ENCODE data around the gene FZD1.

The FZD1 gene

DNA sequence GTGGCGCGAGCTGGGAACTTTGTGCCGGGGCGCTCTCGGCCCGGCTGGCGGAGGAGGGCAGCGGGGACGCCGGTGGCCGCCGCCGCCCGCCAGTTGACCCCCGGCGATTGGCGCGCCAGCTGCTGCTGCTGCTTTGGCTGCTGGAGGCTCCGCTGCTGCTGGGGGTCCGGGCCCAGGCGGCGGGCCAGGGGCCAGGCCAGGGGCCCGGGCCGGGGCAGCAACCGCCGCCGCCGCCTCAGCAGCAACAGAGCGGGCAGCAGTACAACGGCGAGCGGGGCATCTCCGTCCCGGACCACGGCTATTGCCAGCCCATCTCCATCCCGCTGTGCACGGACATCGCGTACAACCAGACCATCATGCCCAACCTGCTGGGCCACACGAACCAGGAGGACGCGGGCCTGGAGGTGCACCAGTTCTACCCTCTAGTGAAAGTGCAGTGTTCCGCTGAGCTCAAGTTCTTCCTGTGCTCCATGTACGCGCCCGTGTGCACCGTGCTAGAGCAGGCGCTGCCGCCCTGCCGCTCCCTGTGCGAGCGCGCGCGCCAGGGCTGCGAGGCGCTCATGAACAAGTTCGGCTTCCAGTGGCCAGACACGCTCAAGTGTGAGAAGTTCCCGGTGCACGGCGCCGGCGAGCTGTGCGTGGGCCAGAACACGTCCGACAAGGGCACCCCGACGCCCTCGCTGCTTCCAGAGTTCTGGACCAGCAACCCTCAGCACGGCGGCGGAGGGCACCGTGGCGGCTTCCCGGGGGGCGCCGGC lies 870 bp downstream of the FZD1 start:
- no peak for DNase-seq (ENCODE audit: low read depth in 2 of 2)

- DNase-seq (ENCODE audit: low read depth in 2 of 2), result no peak
Observed at GRCh38 chr7:91265693-91266066, 1.4 kb downstream of the FZD1 start.

DNA sequence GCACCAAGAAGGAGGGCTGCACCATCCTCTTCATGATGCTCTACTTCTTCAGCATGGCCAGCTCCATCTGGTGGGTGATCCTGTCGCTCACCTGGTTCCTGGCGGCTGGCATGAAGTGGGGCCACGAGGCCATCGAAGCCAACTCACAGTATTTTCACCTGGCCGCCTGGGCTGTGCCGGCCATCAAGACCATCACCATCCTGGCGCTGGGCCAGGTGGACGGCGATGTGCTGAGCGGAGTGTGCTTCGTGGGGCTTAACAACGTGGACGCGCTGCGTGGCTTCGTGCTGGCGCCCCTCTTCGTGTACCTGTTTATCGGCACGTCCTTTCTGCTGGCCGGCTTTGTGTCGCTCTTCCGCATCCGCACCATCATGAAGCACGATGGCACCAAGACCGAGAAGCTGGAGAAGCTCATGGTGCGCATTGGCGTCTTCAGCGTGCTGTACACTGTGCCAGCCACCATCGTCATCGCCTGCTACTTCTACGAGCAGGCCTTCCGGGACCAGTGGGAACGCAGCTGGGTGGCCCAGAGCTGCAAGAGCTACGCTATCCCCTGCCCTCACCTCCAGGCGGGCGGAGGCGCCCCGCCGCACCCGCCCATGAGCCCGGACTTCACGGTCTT lies 1.9 kb downstream of the FZD1 start:
- DNase-seq (ENCODE audit: low read depth in 2 of 2), result no peak

- DNase-seq (ENCODE audit: low read depth in 2 of 2), result no peak
Observed at GRCh38 chr7:91266689-91267090, 2.5 kb downstream of the FZD1 start.

- DNase-seq (ENCODE audit: low read depth in 2 of 2), result no peak
Observed at GRCh38 chr7:91267171-91267955, 3.1 kb downstream of the FZD1 start.

- DNase-seq (ENCODE audit: low read depth in 2 of 2), result no peak
Observed at GRCh38 chr7:91270372-91270771, 6.1 kb downstream of the FZD1 start.

- no peak for DNase-seq (ENCODE audit: low read depth in 2 of 2)
Observed at GRCh38 chr7:91276909-91277308, 12.7 kb downstream of the FZD1 start.

- no peak for DNase-seq (ENCODE audit: low read depth in 2 of 2)
Observed at GRCh38 chr7:91280185-91280584, 16.0 kb downstream of the FZD1 start.

DNA sequence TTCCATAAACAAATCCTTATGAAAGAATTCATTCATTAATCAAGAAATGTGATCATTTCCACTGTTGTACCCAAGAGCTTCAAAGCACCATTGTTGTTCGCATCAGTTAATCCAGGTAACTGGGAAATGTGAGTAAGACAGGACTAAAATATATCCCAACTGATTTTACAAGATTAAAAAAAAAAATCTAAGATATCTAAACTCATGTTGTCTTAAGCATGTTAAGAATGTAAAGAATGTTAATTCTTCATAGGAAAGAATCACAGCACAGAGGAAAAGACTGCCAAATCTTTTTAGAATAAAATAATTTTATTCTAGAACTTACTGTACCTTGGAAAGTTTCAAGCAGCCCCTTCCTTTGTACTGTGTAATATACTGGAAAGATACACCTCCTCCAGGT lies 16.4 kb downstream of the FZD1 start:
- no peak for DNase-seq (ENCODE audit: low read depth in 2 of 2)

DNA sequence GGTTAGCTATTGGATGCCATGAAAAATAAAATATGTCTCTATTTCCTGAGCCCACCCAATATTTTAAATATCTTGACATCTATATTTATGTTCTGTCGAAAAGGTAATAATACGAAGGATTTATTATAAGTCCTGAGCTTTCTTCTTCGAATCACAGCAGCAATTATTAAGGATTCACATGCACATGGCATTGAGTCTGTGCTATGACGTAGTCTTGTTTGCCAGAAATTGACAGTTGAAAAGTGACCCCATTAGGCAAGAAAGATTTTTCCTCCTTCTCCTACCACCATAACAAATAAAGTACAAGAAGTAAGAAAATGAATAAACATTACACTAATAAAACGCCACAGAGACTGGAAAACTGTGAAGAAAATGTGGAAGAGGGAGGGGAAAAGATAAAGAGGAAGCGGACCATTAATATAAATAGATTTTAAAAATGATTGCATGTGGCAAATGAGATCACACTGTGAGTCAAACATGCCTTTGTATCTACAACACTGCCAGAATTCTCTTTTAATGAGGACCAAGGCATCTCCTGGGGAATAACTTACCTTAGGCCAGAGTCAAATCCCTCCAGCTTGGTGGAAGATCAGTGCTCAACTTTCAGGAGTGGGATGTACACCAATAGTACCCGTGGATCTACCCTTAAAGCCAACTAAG lies 21.6 kb downstream of the FZD1 start:
- DNase-seq (ENCODE audit: low read depth in 2 of 2), result no peak

GRCh38 chr7:91286432-91286831 lies 22.2 kb downstream of the FZD1 start:
- DNase-seq (ENCODE audit: low read depth in 2 of 2), result no peak

DNA sequence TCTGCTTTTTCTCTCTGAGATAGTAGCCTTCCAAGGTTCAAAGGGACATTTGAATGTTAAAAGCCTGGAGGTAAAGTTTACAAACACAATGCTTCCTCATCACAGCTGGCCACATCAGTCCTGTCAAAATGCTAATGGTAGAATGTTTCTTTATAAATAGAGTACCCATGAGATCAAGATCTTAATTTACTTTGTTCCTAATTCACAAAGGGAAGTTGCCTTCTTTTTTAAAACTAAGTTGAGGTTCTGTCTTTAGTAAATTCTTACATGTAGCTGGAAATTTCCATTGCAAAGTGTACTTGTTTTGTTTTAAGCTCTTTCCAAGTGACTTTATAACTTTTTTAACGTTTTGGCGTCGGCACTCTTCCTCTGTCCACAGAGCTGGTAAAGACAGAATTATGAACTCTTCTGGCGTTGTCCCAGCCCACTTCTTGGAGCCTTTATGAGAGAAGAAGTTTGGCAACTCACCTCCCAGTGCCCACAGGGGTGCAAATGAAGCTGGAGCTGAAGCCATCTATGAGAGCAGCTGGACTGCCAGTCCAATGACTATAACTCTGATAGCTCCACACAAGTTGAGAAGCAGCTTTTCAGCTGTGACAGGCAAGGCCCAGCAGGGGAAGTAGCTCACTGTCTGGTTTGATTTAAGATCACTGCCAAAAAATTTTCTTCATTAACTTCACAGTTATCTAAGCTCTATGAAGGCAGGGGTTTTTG lies 23.3 kb downstream of the FZD1 start:
- no peak for DNase-seq (ENCODE audit: low read depth in 2 of 2)

DNA sequence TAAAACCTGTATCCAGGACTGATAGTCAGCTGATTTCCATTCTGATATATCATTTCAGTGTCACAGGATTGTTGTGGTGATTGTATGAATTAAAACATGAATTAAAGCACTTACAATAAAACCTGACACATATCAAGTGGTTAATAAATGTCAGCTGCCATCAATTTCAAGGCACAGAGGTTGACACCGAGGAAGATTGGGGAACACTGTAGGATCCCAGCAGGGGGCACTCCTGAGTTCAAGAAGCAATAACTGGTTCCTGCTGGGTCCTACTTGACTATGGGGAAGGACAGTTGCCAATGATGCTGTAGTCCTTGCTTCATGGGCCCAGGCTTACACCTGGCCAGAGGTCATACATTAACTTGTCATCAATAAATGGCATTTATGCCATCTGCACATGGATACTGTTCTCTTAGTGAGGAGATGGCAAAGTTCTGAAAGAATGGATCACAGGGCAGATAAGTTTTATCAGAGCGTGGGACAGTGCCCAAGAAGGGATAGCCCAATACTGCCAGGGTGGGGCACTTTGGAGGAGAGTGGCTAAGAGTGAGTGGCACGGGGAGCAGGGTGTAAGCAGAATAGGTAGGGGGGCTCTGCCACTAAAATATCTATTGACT lies 24.1 kb downstream of the FZD1 start:
- no peak for DNase-seq (ENCODE audit: low read depth in 2 of 2)

DNA sequence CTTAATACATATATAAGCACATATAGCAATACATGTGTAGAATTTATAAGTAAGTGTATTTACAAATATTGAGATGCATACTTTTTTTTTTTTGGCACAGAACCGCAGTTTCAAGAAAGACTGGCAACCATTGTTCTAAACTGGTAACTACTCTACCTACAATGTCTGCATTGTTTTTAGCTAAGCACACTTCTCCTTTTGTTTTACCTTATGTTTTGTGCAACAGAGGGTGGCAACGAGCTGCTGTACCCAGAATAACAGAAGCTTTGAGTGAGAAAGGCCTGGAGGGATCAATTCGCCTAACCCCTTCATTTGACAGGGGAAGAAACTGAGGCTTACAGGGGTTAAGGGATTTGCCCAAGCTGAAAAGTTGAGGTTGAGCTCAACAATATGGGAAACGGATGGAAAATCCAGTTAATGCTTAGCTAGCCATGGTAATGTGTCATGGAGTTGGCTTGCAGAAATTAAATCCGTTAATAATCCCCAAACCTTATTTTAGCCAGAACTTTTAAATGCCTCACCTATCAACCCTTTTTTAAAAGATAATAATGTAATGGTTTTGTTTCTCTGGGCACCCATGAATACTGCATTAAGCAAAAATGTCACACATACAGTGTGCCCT lies 25.5 kb downstream of the FZD1 start:
- no peak for DNase-seq (ENCODE audit: low read depth in 2 of 2)

- DNase-seq (ENCODE audit: low read depth in 2 of 2), result no peak
Observed at GRCh38 chr7:91291302-91291701, 27.1 kb downstream of the FZD1 start.

DNA sequence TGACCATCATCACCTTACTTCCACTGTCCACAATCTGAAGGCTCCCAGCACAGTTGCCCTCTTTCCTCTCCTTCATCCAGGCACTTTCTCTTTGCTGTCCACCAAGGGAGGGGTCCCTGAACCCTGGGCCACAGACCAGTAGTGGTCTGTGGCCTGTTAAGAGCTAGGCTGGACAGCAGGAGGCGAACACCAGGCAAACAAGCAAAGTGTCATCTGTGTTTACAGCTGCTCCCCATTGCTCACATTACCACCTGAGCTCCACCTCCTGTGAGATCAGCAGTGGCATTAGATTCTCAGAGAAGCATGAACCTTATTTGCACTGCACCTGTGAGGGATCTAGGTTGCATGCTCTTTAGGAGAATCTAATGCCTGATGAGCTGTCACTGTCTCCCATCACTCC lies 27.7 kb downstream of the FZD1 start:
- DNase-seq (ENCODE audit: low read depth in 2 of 2), result no peak

- no peak for DNase-seq (ENCODE audit: low read depth in 2 of 2)
Observed at GRCh38 chr7:91292506-91292905, 28.3 kb downstream of the FZD1 start.

DNA sequence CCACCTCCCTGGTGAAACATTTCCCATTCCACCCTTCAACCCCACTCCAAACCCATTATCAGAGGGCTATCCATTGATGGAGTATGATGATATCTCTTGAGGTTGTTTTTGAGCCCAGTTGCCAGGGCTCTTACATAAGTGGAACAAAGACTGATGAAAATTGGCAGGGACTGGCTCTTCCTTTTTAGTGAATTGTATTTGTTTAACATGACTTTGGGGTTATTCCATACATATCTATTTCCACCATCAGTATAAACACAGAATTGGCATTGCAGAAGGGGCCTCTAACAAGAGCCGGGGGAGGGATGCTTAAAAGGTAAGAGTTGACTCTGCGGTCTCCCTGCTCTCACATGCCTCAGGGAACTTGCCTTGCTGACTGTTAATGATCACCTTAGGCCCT lies 28.9 kb downstream of the FZD1 start:
- no peak for DNase-seq (ENCODE audit: low read depth in 2 of 2)

- no peak for DNase-seq (ENCODE audit: low read depth in 2 of 2)
Observed at GRCh38 chr7:91293840-91294239, 29.6 kb downstream of the FZD1 start.

DNA sequence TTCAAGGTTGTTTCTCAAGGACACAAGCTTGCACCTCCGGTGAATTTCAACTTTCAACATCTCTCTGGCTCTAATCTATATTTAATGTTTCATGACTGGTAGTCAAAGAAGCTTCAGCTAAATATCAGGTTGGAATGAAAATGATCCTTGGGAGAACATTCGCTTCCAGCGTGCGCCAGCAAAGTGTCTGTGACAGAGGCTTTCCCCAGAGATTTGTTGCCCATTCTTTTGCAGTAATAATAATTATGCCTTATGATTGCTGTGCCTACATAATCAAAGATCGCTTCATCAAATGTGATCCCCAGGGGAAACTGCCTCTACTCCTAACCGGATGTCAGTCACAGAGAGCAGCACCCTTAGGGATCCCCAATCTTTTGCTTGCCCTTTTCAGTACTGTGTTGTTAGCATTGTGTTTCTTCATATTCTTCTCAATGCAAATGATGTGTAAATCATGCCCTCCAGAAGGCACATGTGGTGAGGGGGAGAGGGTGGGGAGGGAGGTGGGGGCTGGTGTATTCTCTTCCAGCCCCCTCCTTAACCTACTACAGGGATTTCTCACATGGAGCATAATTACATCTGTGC lies 30.5 kb downstream of the FZD1 start:
- DNase-seq (ENCODE audit: low read depth in 2 of 2), result no peak

GRCh38 chr7:91295576-91295975 lies 31.3 kb downstream of the FZD1 start:
- DNase-seq (ENCODE audit: low read depth in 2 of 2), result no peak

Data from stimulated activated CD4-positive, alpha-beta T cell treated with anti-CD3 and anti-CD28 coated beads, Interleukin-4, amount 100 ng/mL, for 48 hours (primary cell).